AG08395 (cell line): Measurements from ENCODE around the gene IZUMO2.
"Not testable (repeated sequence)": the region's sequence is repeated elsewhere in the genome, so short reads cannot be mapped to it uniquely, and the experiment has no call there.

Experiments used
- DNase-seq: peaks from one replicate; pipeline ENCODE4 v3.0.0; 2012; ENCODE audit warnings: mixed read lengths, low spot score

The IZUMO2 gene

DNA sequence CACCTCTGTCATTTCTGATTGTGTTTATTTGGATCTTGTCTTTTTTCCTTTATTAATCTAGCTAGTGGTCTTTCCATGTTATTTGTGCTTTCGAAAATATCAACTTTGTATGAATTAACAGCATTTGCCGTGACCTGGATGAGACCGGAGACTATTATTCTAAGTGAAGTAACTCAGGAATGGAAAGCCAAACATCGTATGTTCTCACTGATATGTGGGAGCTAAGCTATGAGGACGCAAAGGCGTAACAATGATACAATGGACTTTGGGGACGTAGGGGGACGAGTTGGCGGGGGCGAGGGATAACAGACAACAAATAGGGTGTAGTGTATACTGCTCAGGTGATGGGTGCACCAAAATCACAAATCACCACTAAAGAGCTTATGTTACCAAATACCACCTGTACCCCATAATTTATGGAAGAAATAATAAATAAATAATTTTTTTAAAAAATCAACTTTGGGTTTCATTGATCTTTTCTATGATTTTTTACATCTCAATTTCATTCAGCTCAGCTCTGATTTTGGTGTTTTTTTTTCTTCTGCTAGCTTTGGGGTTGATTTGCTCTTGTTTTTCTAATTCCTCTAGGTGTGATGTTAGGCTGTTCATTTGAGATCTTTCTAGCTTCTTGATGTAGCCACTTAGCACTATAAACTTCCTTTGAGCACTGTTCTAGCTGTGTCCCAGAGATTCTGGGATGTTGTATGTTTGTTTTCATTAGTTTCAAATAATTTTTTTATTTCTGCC lies 27.1 kb downstream of the IZUMO2 start:
- not testable (repeated sequence) for DNase-seq

DNA sequence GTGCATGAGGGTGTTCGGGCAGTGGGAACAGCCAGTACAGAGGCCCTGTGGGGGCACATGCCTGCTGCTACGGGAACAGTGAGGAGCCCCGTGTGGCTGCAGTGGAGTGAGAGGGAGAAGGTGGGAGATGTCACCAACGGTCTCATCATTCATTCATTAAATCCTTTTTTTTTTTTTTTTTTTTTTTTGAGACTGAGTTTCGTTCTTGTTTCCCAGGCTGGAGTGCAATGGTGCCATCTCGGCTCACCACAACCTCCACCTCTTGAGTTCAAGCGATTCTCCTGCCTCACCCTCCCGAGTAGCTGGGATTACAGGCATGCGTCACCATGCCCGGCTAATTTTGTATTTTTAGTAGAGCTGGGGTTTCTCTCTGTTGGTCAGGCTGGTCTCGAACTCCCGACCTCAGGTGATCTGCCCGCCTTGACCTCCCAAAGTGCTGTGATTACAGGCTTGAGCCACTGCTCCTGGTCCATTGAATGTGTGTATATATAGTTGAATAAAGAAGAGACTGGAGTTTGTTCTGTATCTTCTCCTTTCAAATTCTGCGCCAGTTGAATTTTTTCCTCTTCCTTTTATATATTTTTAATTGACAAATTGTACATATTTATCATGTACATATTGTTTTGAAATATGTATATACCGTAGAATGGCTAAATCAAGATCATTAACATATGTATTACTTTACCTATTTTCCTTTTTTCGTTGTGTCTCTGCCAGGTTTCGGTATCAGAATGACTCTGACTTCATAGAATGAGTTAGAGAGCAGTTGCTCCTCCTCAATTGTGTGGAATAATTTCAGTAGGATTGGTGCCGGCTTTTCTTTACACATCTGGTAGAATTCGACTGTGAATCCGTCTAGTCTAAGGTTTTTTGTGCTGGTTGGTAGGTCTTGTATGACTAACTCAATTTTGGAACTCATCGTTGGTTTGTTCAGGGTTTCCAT lies 28.0 kb downstream of the IZUMO2 start:
- not testable (repeated sequence) for DNase-seq

- DNase-seq = not testable (repeated sequence)
Observed at GRCh38 chr19:50133518-50134492, 29.3 kb downstream of the IZUMO2 start.

DNA sequence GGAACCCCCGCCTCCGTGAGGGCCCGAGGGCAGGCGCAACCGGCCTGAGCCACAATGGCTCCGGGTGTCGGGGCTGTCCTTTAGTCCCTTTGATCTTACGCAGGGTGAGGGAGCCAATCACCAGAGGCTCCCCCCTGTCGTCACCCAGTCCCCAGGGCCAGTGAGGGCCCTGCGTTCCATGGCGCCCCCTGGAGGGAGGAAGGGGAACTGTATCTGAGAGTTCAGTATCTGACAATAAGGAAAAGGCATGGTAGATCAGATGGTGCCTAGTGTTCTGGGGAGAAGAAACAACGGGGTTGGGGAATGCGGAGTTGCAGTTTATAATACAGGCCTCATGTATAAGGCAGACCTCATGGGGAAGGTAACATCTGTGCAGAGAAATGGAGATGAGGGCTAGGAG lies 59.1 kb downstream of the IZUMO2 start:
- DNase-seq = not testable (repeated sequence)

DNA sequence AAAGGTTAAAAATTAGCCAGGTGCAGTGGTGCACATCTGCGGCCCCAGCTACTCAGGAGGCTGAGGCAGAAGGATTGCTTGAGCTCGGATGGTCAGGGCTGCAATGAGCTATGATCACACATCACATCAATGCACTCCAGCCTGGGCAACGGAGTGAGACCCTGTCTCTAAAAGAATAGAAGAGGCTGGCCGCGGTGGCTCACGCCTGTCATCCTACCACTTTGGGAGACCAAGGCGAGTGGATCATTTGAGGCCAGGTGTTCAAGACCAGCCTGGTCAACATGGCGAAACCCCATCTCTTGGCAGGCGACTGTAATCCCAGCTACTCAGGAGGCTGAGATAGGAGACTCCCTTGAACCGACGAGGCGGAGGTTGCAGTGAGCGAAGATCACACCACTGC lies 59.7 kb downstream of the IZUMO2 start:
- not testable (repeated sequence) for DNase-seq
